HCT116 (cell line): Measurements from ENCODE around the gene PCED1A. TPM values are rescaled to one million over a fixed set of nuclear protein-coding genes. Genes with fewer than 3 reads are reported as not detected.

Experiments used
- ATAC-seq: fragments of 200-7000 bp; cut with Tn5 transposase; 2 replicates; pipeline ENCODE4 v1.9.1; 2020; ENCODE audit warnings: mild to moderate bottlenecking, moderate library complexity
- BruUV-seq: library from RNA; stranded (reverse); fragments of 400-500 nt; replicated peaks from 2 replicates; lab custom pipeline; 2021; lab: Mats Ljungman, UMichigan
- CTCF ChIA-PET: fragments of 300-600 bp; sonication (Branson Sonifier 250); formaldehyde crosslinking; loops from one replicate; lab custom pipeline; 2021; ENCODE audit warnings: antibody characterized with exemption; lab: Charles Lee
- POLR2A ChIA-PET: fragments of 300-600, 350-600 bp; sonication (Branson Sonifier 250); formaldehyde crosslinking; loops from one replicate; lab custom pipeline; 2021; ENCODE audit warnings: antibody characterized with exemption; lab: Charles Lee
- RAD21 ChIA-PET, 2 experiments: fragments of 300-600 bp; sonication (Branson Sonifier 250); formaldehyde crosslinking; loops; one replicate each; lab custom pipeline; 2023; ENCODE audit warnings: low total read pairs in 2 of 2; ENCODE audit not compliant: uncharacterized antibody in 2 of 2, unreplicated experiment in 2 of 2, low non-redundant PET in 1 of 2; lab: Charles Lee
- DNase-seq: peaks from one replicate; pipeline ENCODE4 v3.0.0-alpha.2; 2010; ENCODE audit warnings: low read depth, low spot score
- H2AFZ ChIP-seq: fragments of 200-600 bp; shearing (Covaris generic), sonication (generic); 2 replicates; pipeline ENCODE4 v1.6.1; 2017; ENCODE audit warnings: low read depth, mixed run types, mixed read lengths, antibody characterized with exemption, low read length; ENCODE audit not compliant: poor library complexity, severe bottlenecking
- H3K27ac ChIP-seq: 2 replicates; pipeline ENCODE4 v1.5.1; 2012; ENCODE audit warnings: low read depth, low read length
- H3K27me3 ChIP-seq: fragments of 200-600 bp; sonication (generic); 2 replicates; pipeline ENCODE4 v1.6.1; 2016; ENCODE audit warnings: mixed run types, low read length, mixed read lengths; ENCODE audit not compliant: insufficient read depth
- H3K36me3 ChIP-seq, 2 experiments: fragments of 200-500 bp in 1 of 2; fragments of 200-600 bp in 1 of 2; sonication (Bioruptor generic) in 1 of 2; sonication (generic) in 1 of 2; 2 replicates each; pipeline versions ENCODE4 v1.5.1 to v1.6.1; 2014 to 2016; ENCODE audit warnings: low read length in 2 of 2, inconsistent platforms in 1 of 2, mixed read lengths in 1 of 2, mixed run types in 1 of 2; ENCODE audit not compliant: insufficient read depth in 2 of 2, control insufficient read depth in 1 of 2
- H3K4me1 ChIP-seq, 2 experiments: fragments of 200-600 bp in 1 of 2; sonication (generic) in 1 of 2; 2 replicates each; pipeline versions ENCODE4 v1.5.1 to v1.6.1; 2012 to 2017; ENCODE audit warnings: low read length in 2 of 2, inconsistent platforms in 1 of 2, mild to moderate bottlenecking in 1 of 2, mixed read lengths in 1 of 2, mixed run types in 1 of 2, moderate library complexity in 1 of 2; ENCODE audit not compliant: insufficient read depth in 2 of 2, control insufficient read depth in 1 of 2
- H3K4me2 ChIP-seq: fragments of 200-600 bp; sonication (generic); 2 replicates; pipeline ENCODE4 v1.6.1; 2017; ENCODE audit warnings: mixed run types, low read length, mixed read lengths
- H3K4me3 ChIP-seq, 2 experiments: fragments of 200-600 bp in 1 of 2; sonication (generic) in 1 of 2; replicated peaks in 1 of 2; 2 replicates each; pipeline ENCODE4 v1.5.1; 2011 to 2016; ENCODE audit warnings: low read length in 2 of 2, control low read depth in 1 of 2, low read depth in 1 of 2, mild to moderate bottlenecking in 1 of 2, mixed read lengths in 1 of 2, mixed run types in 1 of 2
- H3K79me2 ChIP-seq: fragments of 200-600 bp; sonication (generic); 2 replicates; pipeline ENCODE4 v1.6.1; 2017; ENCODE audit warnings: mild to moderate bottlenecking, mixed run types, low read length, moderate library complexity, mixed read lengths; ENCODE audit not compliant: insufficient read depth
- H3K9ac ChIP-seq: fragments of 200-600 bp; sonication (generic); 2 replicates; pipeline ENCODE4 v1.6.1; 2016; ENCODE audit warnings: low read length, mixed read lengths
- H3K9me2 ChIP-seq: fragments of 200-600 bp; sonication (generic), shearing (Covaris generic); 2 replicates; pipeline ENCODE4 v1.6.1; 2017; ENCODE audit warnings: mixed run types, mild to moderate bottlenecking, moderate library complexity; ENCODE audit not compliant: insufficient read depth
- H3K9me3 ChIP-seq, 2 experiments: fragments of 200-500 bp in 1 of 2; fragments of 200-600 bp in 1 of 2; sonication (Bioruptor generic) in 1 of 2; sonication (generic) in 1 of 2; 2 replicates each; pipeline ENCODE4 v1.6.1; 2014 to 2017; ENCODE audit warnings: low read length in 2 of 2, mixed read lengths in 2 of 2, inconsistent platforms in 1 of 2, low read depth in 1 of 2, mild to moderate bottlenecking in 1 of 2, mixed run types in 1 of 2, moderate library complexity in 1 of 2; ENCODE audit not compliant: control insufficient read depth in 1 of 2, insufficient read depth in 1 of 2
- H4K20me1 ChIP-seq: fragments of 200-600 bp; sonication (generic), shearing (Covaris generic); 2 replicates; pipeline ENCODE4 v1.6.1; 2017; ENCODE audit warnings: mixed run types, mild to moderate bottlenecking, moderate library complexity; ENCODE audit not compliant: insufficient read depth
- EZH2 ChIP-seq: fragments of 200-600 bp; sonication (generic); IDR thresholded peaks from 2 replicates; pipeline ENCODE4 v1.6.1; 2017; ENCODE audit warnings: antibody characterized with exemption, mixed run types
- EZH2phosphoT487 ChIP-seq: fragments of 200-600 bp; IDR thresholded peaks from 2 replicates; pipeline ENCODE4 v1.6.1; 2018; ENCODE audit warnings: antibody characterized with exemption, borderline replicate concordance
- FOSL1 ChIP-seq: IDR thresholded peaks from 2 replicates; pipeline ENCODE4 v1.6.1; 2012; ENCODE audit warnings: low read depth
- JUND ChIP-seq: IDR thresholded peaks from 2 replicates; pipeline ENCODE4 v1.6.1; 2012
- POLR2A ChIP-seq: IDR thresholded peaks from 2 replicates; pipeline ENCODE4 v1.7.0; 2011; ENCODE audit warnings: borderline replicate concordance; ENCODE audit not compliant: insufficient read depth, insufficient read length; ENCODE audit errors: extremely low read depth
- RAD21 ChIP-seq: IDR thresholded peaks from 2 replicates; pipeline ENCODE4 v1.6.1; 2012; ENCODE audit warnings: low read depth, mild to moderate bottlenecking
- SP1 ChIP-seq: IDR thresholded peaks from 2 replicates; pipeline ENCODE4 v1.6.1; 2012; ENCODE audit warnings: low read depth
- YY1 ChIP-seq: IDR thresholded peaks from 2 replicates; pipeline ENCODE4 v1.6.1; 2011; ENCODE audit warnings: low read length, low read depth, moderate library complexity, mild to moderate bottlenecking; ENCODE audit not compliant: insufficient replicate concordance; ENCODE audit errors: extremely low read depth
- ZBTB33 ChIP-seq: IDR thresholded peaks from 2 replicates; pipeline ENCODE4 v1.6.1; 2011; ENCODE audit warnings: mild to moderate bottlenecking, low read length, moderate library complexity; ENCODE audit not compliant: insufficient replicate concordance; ENCODE audit errors: extremely low read depth
- ZFX ChIP-seq: fragments of 450-650 bp; IDR thresholded peaks from 2 replicates; pipeline ENCODE4 v1.6.1; 2017
- intact Hi-C: fragments of 100-400 bp; cut with micrococcal nuclease; formaldehyde crosslinking; loops from 2 replicates; pipeline ENCODE4 v1.10.0; 2022
- total RNA-seq: library from RNA; stranded (reverse); gene quantifications from one replicate; pipeline ENCODE4 v1.2.1, GENCODE V29; 2021; ENCODE audit not compliant: unreplicated experiment

Gene PCED1A
- total RNA-seq, 1 experiment from 2014 or later, result 31.8 TPM

GRCh38 chr20:2815242-2815900 is 25.1 kb downstream of the PCED1A start (continued):
- no peak for TF ChIP-seq ZBTB33

GRCh38 chr20:2814587-2815051 is 25.8 kb downstream of the PCED1A start, which contains the start of gene C20orf141:
TSS of gene C20orf141 (plus strand) at chr20:2814987. CDS start at chr20:2815185, 198 bp downstream.
- H3K4me3 ChIP-seq, result no peak within 1 kb of the TSS
- H2AFZ ChIP-seq, result no peak within 1 kb of the TSS
- peak within 1 kb of the TSS; percentile 23 for H3K4me2 ChIP-seq
- H3K79me2 ChIP-seq, result no peaks in the 10 kb centered on the region
- no peak within 1 kb of the TSS for H3K27ac ChIP-seq
- no peak within 1 kb of the TSS for H3K9ac ChIP-seq
- 0 out of 2 replicates have a peak, but pooled peaks have one; percentile 21 for ATAC-seq
- CTCF ChIA-PET, result no interaction called here
- no peaks in the 10 kb centered on the region for H4K20me1 ChIP-seq
- intact Hi-C loops, result no loop called here
- TF ChIP-seq EZH2phosphoT487 (no peak), FOSL1 (no peak), ZFX (no peak), RAD21 (no peak), YY1 (no peak), EZH2 (no peak), POLR2A (no peak), JUND (no peak), SP1 (no peak)
- TF ChIP-seq, all 23 proteins: peak for 0
- Histone ChIP-seq H3K9me2 (no peaks in the 10 kb centered on the region), H3K4me1 (peaks cover 0 to 16% of the 10 kb centered on the region in 2 experiments; a peak in 1 of 4 replicates), H3K36me3 (no peaks in the 10 kb centered on the region), H3K9me3 (peaks cover 4 to 9% of the 10 kb centered on the region in 2 experiments; a peak in 1 of 4 replicates), H3K27me3 (no peaks in the 10 kb centered on the region)
- BruUV-seq, result no TSS peak
- POLR2A ChIA-PET, result no interaction called here
- RAD21 ChIA-PET, result no interaction called here
- DNase-seq, result no peak
